ENCODE results near the gene TPO. TPM values are rescaled to one million over a fixed set of nuclear protein-coding genes. Genes with fewer than 3 reads are reported as not detected.
"Not testable (repeated sequence)": the region's sequence is repeated elsewhere in the genome, so short reads cannot be mapped to it uniquely, and the experiment has no call there.

Gene TPO
- total RNA-seq, 2 experiments from 2014 or later: not detected

- POLR2A ChIA-PET; H3K27me3 Mint-ChIP-seq (ENCODE audit: low read depth); CTCF ChIA-PET; ATAC-seq; H3K4me1 Mint-ChIP-seq (ENCODE audit: low read depth); H3K27ac Mint-ChIP-seq; DNase-seq; H3K4me3 Mint-ChIP-seq; H3K36me3 Mint-ChIP-seq (ENCODE audit: low read depth); H3K9me3 Mint-ChIP-seq (ENCODE audit: insufficient read depth): not testable (repeated sequence)
These were observed 25.1 kb upstream of the TPO start for GRCh38 chr2:1387954-1388725.

DNA sequence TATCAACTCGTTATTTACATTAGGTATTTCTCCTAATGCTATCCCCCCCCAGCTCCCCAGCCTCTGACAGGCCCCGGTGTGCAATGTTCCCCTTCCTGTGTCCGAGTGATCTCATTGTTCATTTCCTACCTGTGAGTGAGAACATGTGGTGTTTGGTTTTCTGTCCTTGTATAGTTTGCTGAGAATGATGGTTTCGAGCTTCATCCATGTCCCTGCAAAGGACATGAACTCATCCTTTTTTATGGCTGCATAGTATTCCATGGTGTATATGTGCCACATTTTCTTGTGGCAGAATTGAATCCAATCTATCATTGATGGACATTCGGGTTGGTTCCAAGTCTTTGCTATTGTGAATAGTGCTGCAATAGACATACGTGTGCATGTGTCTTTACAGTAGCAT, 23.1 kb upstream of the TPO start:
- H3K27me3 Mint-ChIP-seq (ENCODE audit: low read depth); DNase-seq; POLR2A ChIA-PET; H3K36me3 Mint-ChIP-seq (ENCODE audit: low read depth); ATAC-seq; CTCF ChIA-PET; H3K27ac Mint-ChIP-seq; H3K4me1 Mint-ChIP-seq (ENCODE audit: low read depth); H3K4me3 Mint-ChIP-seq; H3K9me3 Mint-ChIP-seq (ENCODE audit: insufficient read depth): not testable (repeated sequence)

DNA sequence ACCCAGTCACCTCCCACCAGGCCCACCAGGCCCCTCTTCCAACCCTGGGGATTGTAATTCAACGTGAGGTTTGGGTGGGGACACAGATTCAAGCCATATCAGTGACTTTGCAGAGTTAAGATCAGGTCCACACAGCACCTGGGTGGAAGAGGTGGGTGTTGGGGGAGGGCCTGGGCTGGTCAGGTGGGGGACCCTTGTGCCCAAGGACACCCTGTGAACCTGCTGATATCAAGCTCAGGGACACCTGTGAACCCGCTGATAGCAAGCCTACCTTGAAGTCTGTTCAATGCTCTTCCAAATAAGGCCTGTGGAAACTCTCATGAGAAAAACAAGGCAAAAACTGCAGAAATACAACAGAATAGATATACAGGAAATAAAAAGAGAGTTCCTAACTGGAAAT, 19.9 kb upstream of the TPO start:
- ChIA-PET POLR2A (no interaction called here), CTCF (no interaction called here)
- Mint-ChIP-seq H3K4me3 (no peak overlapping the region), H3K36me3 (ENCODE audit: low read depth) (no peaks in the 10 kb centered on the region), H3K4me1 (ENCODE audit: low read depth) (peaks cover 3% of the 10 kb centered on the region), H3K9me3 (ENCODE audit: insufficient read depth) (no peaks in the 10 kb centered on the region), H3K27me3 (ENCODE audit: low read depth) (no peaks in the 10 kb centered on the region), H3K27ac (no peak overlapping the region)
- ATAC-seq (no peak), DNase-seq (no peak)

DNA sequence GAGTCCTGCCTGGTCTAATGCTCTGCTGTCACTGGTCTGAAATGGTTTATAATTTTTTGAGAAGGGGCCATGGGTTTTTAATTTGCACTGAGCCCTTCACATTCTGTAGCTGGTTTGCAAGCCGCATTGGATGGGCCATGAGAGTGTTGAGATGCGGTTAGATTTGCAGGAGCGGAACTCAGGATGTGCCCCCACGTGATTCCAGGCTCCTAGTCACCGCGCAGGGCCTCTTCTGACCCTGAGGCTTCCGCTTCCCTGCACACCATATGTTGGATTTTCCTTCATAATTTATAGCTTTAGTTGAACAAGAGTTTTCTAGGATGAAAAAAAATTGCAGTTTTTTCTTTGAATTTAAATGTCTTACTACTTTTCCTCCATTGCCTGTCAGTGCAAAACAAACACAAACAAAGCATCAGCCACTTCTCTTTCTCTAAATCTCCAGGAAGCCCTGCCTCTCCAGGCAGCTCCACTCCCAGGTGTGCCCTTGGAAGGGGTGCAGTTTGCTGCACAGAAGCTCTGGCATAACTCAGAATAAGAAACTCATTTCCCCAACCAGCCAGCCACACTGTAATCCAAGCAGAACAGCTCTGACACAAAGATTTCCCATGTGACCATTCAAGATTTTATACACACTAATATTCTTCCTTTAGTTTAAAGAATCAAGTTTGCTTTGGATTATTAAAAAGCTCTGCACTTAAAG, 18.4 kb upstream of the TPO start:
- H3K27me3 Mint-ChIP-seq (ENCODE audit: low read depth): no peaks in the 10 kb centered on the region
- no peak overlapping the region for H3K4me3 Mint-ChIP-seq
- DNase-seq (no peak), ATAC-seq (no peak)
- no peak overlapping the region for H3K27ac Mint-ChIP-seq
- H3K9me3 Mint-ChIP-seq (ENCODE audit: insufficient read depth): no peaks in the 10 kb centered on the region
- H3K4me1 Mint-ChIP-seq (ENCODE audit: low read depth): no peaks in the 10 kb centered on the region
- H3K36me3 Mint-ChIP-seq (ENCODE audit: low read depth): no peaks in the 10 kb centered on the region
- POLR2A ChIA-PET: no interaction called here
- CTCF ChIA-PET: no interaction called here

- Mint-ChIP-seq H3K4me3 (no peak overlapping the region), H3K36me3 (ENCODE audit: low read depth) (no peaks in the 10 kb centered on the region), H3K27me3 (ENCODE audit: low read depth) (no peaks in the 10 kb centered on the region), H3K4me1 (ENCODE audit: low read depth) (no peaks in the 10 kb centered on the region), H3K9me3 (ENCODE audit: insufficient read depth) (no peaks in the 10 kb centered on the region), H3K27ac (no peak overlapping the region)
- no peak for ATAC-seq
- ChIA-PET CTCF (no interaction called here), POLR2A (no interaction called here)
- DNase-seq: no peak
These were observed 15.9 kb upstream of the TPO start for GRCh38 chr2:1397350-1397749.

DNA sequence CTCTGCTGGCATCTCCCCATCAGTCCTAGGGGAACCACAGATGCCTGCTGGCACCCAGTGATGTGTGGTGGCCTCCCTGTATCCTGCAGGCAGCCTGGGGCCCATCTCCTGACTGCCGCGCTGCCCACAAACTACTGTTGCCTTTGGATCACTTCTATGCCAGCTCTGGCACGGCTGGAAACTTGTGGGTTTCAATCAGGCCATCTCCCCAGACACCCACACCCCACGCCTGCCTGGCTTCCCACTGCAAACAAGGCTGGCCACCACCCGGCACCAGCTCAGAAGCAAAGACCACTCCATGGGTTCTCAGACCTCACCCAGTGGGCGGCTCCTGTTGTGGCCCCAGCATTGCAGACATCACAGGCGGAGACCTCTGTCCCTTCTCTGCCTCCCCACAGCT, 15.1 kb upstream of the TPO start:
- H3K4me1 Mint-ChIP-seq (ENCODE audit: low read depth): no peaks in the 10 kb centered on the region
- H3K36me3 Mint-ChIP-seq (ENCODE audit: low read depth): no peaks in the 10 kb centered on the region
- no peaks in the 10 kb centered on the region for H3K27me3 Mint-ChIP-seq (ENCODE audit: low read depth)
- ATAC-seq (no peak), DNase-seq (no peak)
- H3K9me3 Mint-ChIP-seq (ENCODE audit: insufficient read depth): no peaks in the 10 kb centered on the region
- no peak overlapping the region for H3K4me3 Mint-ChIP-seq
- ChIA-PET POLR2A (no interaction called here), CTCF (no interaction called here)
- no peak overlapping the region for H3K27ac Mint-ChIP-seq

DNA sequence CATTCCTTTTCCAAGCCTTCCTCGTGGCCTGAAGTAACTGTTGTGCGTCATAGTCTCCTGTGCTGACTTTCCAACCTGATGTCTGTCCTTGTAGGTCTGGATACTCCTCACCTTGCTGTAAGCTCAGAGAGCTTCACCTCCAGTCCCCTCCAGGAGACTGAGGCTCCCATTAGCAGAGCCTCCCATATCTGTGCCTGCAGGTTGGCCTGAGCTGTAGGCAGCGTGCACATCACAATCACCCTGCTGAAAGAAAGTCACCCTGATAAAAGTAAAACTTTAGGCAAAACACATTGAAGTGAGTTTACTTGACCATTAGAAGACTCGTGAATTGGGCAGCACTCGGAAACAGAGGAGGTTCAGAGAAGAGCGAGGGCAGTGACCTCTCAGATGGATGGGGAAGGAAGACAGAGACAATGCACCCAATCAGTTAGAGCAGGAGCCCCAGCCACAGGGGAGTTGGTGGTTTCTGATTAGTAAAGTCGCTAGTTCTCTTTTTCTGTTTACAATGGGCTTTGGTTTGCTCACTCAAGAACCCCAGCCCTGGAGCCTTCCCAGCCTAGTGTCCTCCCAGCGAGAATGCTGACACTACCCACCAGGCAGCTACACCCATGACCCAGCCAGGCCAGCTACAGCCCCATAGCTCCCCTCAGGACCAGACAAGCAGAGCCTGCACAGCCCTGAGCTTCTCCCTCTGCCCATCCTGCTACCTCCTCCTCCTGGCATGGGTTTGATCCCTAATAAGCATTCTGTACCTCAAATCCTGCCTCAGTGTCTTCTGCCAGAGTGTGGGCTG, 12.1 kb upstream of the TPO start:
- POLR2A ChIA-PET: no interaction called here
- CTCF ChIA-PET: no interaction called here

GRCh38 chr2:1402064-1402463, 11.2 kb upstream of the TPO start:
- Mint-ChIP-seq H3K27ac (no peak overlapping the region), H3K9me3 (ENCODE audit: insufficient read depth) (no peaks in the 10 kb centered on the region), H3K4me3 (no peak overlapping the region), H3K27me3 (ENCODE audit: low read depth) (no peaks in the 10 kb centered on the region), H3K4me1 (ENCODE audit: low read depth) (no peaks in the 10 kb centered on the region), H3K36me3 (ENCODE audit: low read depth) (no peaks in the 10 kb centered on the region)
- ATAC-seq (no peak), DNase-seq (no peak)
- CTCF ChIA-PET: no interaction called here
- POLR2A ChIA-PET: no interaction called here

More for the DNA sequence above, 12.1 kb upstream of the TPO start:
- ATAC-seq (no peak), DNase-seq (no peak)
- no peak overlapping the region for H3K27ac Mint-ChIP-seq
- no peaks in the 10 kb centered on the region for H3K27me3 Mint-ChIP-seq (ENCODE audit: low read depth)
- no peak overlapping the region for H3K4me3 Mint-ChIP-seq
- H3K4me1 Mint-ChIP-seq (ENCODE audit: low read depth): no peaks in the 10 kb centered on the region
- no peaks in the 10 kb centered on the region for H3K9me3 Mint-ChIP-seq (ENCODE audit: insufficient read depth)
- no peaks in the 10 kb centered on the region for H3K36me3 Mint-ChIP-seq (ENCODE audit: low read depth)

DNA sequence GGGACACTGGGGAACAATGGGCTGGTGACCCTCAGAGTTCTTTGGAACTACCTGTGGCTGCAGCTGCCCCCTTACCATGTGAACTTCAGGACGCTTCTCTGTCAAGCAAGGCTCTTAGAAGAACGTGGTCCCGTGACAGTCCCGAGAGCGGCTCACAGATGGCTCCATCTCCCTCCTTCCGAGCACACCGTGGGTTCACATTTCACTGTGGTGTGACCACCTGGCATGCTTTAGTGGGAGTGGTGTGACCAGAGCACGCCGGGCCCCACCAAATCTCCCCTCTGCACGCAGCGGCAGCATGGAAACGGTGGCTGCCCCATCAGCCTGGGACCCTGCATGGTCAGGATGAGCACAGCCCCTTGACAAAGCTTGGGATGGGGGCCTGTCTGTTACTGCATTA, 9.7 kb upstream of the TPO start:
- ATAC-seq: no peak
- CTCF ChIA-PET: no interaction called here

DNA sequence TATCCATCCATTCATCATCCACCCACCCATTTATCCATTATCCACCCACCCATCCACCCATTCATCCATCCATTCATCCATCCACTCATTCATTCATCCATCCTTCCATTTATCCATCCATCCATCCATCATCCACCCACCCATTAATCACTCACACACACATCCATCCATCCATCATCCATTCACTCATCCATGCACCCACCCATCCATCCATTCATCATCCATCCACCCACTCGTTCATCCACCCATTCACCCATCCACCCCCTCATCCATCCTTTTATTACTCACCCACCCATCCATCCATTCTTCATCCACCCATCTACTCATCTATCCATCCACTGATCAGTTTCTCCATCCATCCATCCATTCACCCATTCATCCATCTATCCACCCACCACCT, 8.1 kb upstream of the TPO start:
- H3K27me3 Mint-ChIP-seq (ENCODE audit: low read depth): no peaks in the 10 kb centered on the region
- no peak overlapping the region for H3K4me3 Mint-ChIP-seq
- ChIA-PET POLR2A (no interaction called here), CTCF (no interaction called here)
- no peaks in the 10 kb centered on the region for H3K9me3 Mint-ChIP-seq (ENCODE audit: insufficient read depth)
- ATAC-seq (no peak), DNase-seq (no peak)
- no peaks in the 10 kb centered on the region for H3K36me3 Mint-ChIP-seq (ENCODE audit: low read depth)
- no peak overlapping the region for H3K27ac Mint-ChIP-seq
- H3K4me1 Mint-ChIP-seq (ENCODE audit: low read depth): no peaks in the 10 kb centered on the region

More for the DNA sequence above, 9.7 kb upstream of the TPO start:
- H3K27me3 Mint-ChIP-seq (ENCODE audit: low read depth): no peaks in the 10 kb centered on the region
- no peak overlapping the region for H3K27ac Mint-ChIP-seq
- POLR2A ChIA-PET: no interaction called here
- no peak for DNase-seq
- H3K4me1 Mint-ChIP-seq (ENCODE audit: low read depth): no peaks in the 10 kb centered on the region
- H3K4me3 Mint-ChIP-seq: no peak overlapping the region
- H3K36me3 Mint-ChIP-seq (ENCODE audit: low read depth): no peaks in the 10 kb centered on the region
- H3K9me3 Mint-ChIP-seq (ENCODE audit: insufficient read depth): no peaks in the 10 kb centered on the region

DNA sequence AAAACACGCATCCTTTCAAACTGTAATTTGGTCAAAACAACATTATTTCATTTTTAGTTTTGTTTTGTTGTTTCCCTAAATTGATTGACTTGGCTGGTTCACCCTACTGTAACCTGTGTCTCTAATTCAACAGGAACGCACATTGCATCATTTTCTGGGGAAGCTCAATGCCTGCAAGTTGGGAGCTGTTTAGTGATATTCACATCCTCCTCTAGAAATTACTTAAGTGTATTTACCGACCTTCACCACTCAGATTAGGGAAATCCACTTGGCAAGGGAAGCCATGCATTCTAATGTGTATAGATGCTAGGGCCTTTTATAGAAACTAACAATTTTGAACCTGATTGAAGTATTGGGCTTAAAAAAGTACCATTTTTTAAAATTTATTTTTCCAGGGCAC, 7.3 kb upstream of the TPO start:
- Mint-ChIP-seq H3K27ac (no peak overlapping the region), H3K27me3 (ENCODE audit: low read depth) (no peaks in the 10 kb centered on the region), H3K9me3 (ENCODE audit: insufficient read depth) (no peaks in the 10 kb centered on the region), H3K4me1 (ENCODE audit: low read depth) (no peaks in the 10 kb centered on the region), H3K36me3 (ENCODE audit: low read depth) (no peaks in the 10 kb centered on the region), H3K4me3 (no peak overlapping the region)
- ChIA-PET POLR2A (no interaction called here), CTCF (no interaction called here)
- DNase-seq (no peak), ATAC-seq (no peak)

- ATAC-seq (no peak), DNase-seq (no peak)
- no peaks in the 10 kb centered on the region for H3K27me3 Mint-ChIP-seq (ENCODE audit: low read depth)
- H3K27ac Mint-ChIP-seq: no peak overlapping the region
- H3K9me3 Mint-ChIP-seq (ENCODE audit: insufficient read depth): no peaks in the 10 kb centered on the region
- H3K4me3 Mint-ChIP-seq: no peak overlapping the region
- ChIA-PET POLR2A (no interaction called here), CTCF (no interaction called here)
- no peaks in the 10 kb centered on the region for H3K36me3 Mint-ChIP-seq (ENCODE audit: low read depth)
- no peaks in the 10 kb centered on the region for H3K4me1 Mint-ChIP-seq (ENCODE audit: low read depth)
These were observed 6.8 kb upstream of the TPO start for GRCh38 chr2:1406434-1406833.
